H9 (cell line): ENCODE data around the gene DIAPH3. TPM values are rescaled to one million over a fixed set of nuclear protein-coding genes. Genes with fewer than 3 reads are reported as not detected.

Experiments
- DNase-seq: peaks from one replicate; pipeline ENCODE4 v3.0.0-alpha.2; 2017
- H2AFZ ChIP-seq: one replicate; pipeline ENCODE4 v1.6.1; 2013; ENCODE audit warnings: mild to moderate bottlenecking, low read length, control low read depth, moderate library complexity
- H2AK5ac ChIP-seq: 2 replicates; pipeline ENCODE4 v1.6.1; 2013; ENCODE audit warnings: low read length, control low read depth, mixed read lengths; ENCODE audit not compliant: insufficient read length
- H2BK120ac ChIP-seq: one replicate; pipeline ENCODE4 v1.6.1; 2013; ENCODE audit warnings: low read depth, mild to moderate bottlenecking, low read length, control low read depth, inconsistent platforms; ENCODE audit not compliant: poor library complexity, severe bottlenecking
- H2BK12ac ChIP-seq: 2 replicates; pipeline ENCODE4 v1.6.1; 2013; ENCODE audit warnings: low read length, control low read depth, mixed read lengths, low read depth; ENCODE audit not compliant: insufficient read length
- H2BK15ac ChIP-seq: 2 replicates; pipeline ENCODE4 v1.6.1; 2013; ENCODE audit warnings: low read depth, low read length, control low read depth
- H2BK20ac ChIP-seq: one replicate; pipeline ENCODE4 v1.6.1; 2013; ENCODE audit warnings: low read depth, mild to moderate bottlenecking, low read length, control low read depth, inconsistent platforms; ENCODE audit not compliant: poor library complexity, severe bottlenecking
- H2BK5ac ChIP-seq: 2 replicates; pipeline ENCODE4 v1.6.1; 2013; ENCODE audit warnings: low read length, control low read depth, mixed read lengths; ENCODE audit not compliant: insufficient read length
- H3K14ac ChIP-seq: 2 replicates; pipeline ENCODE4 v1.6.1; 2013; ENCODE audit warnings: low read length, control low read depth; ENCODE audit not compliant: insufficient read depth
- H3K18ac ChIP-seq: 2 replicates; pipeline ENCODE4 v1.6.1; 2013; ENCODE audit warnings: low read depth, mild to moderate bottlenecking, mixed read lengths, low read length, control low read depth; ENCODE audit not compliant: insufficient read length
- H3K23ac ChIP-seq: 2 replicates; pipeline ENCODE4 v1.6.1; 2013; ENCODE audit warnings: low read length, control low read depth, mixed read lengths, low read depth; ENCODE audit not compliant: insufficient read length
- H3K23me2 ChIP-seq: 2 replicates; pipeline ENCODE4 v1.6.1; 2013; ENCODE audit warnings: low read depth, mild to moderate bottlenecking, mixed read lengths, low read length, control low read depth; ENCODE audit not compliant: insufficient read length, poor library complexity, severe bottlenecking
- H3K27ac ChIP-seq: 2 replicates; pipeline ENCODE4 v1.5.1; 2013; ENCODE audit warnings: low read length, control low read depth, mixed read lengths, low read depth; ENCODE audit not compliant: insufficient read length
- H3K27me3 ChIP-seq: 2 replicates; pipeline ENCODE4 v1.6.1; 2013; ENCODE audit warnings: low read length, control low read depth, inconsistent platforms; ENCODE audit not compliant: insufficient read depth
- H3K4ac ChIP-seq: 2 replicates; pipeline ENCODE4 v1.6.1; 2013; ENCODE audit warnings: low read depth, mild to moderate bottlenecking, control low read depth, inconsistent platforms, low read length, moderate library complexity
- H3K4me1 ChIP-seq: 2 replicates; pipeline ENCODE4 v1.6.1; 2013; ENCODE audit warnings: low read length, control low read depth, inconsistent platforms; ENCODE audit not compliant: insufficient read depth
- H3K4me2 ChIP-seq: 2 replicates; pipeline ENCODE4 v1.6.1; 2013; ENCODE audit warnings: low read length, control low read depth, mixed read lengths; ENCODE audit not compliant: insufficient read length, insufficient read depth
- H3K56ac ChIP-seq: 2 replicates; pipeline ENCODE4 v1.6.1; 2013; ENCODE audit warnings: low read depth, mild to moderate bottlenecking, mixed read lengths, low read length, control low read depth; ENCODE audit not compliant: insufficient read length
- H3K79me1 ChIP-seq: 2 replicates; pipeline ENCODE4 v1.6.1; 2013; ENCODE audit warnings: low read depth, mild to moderate bottlenecking, moderate library complexity, low read length, control low read depth, inconsistent platforms; ENCODE audit not compliant: insufficient read depth, poor library complexity, severe bottlenecking
- H3K79me2 ChIP-seq: 2 replicates; pipeline ENCODE4 v1.6.1; 2013; ENCODE audit warnings: low read length, control low read depth, inconsistent platforms; ENCODE audit not compliant: insufficient read depth
- H3K9ac ChIP-seq: 2 replicates; pipeline ENCODE4 v1.6.1; 2013; ENCODE audit warnings: low read length, control low read depth, mixed read lengths; ENCODE audit not compliant: insufficient read length; ENCODE audit errors: extremely low read depth
- H3K9me3 ChIP-seq: one replicate; pipeline ENCODE4 v1.6.1; 2013; ENCODE audit warnings: low read depth, low read length, inconsistent platforms; ENCODE audit not compliant: control insufficient read depth
- H3T11ph ChIP-seq: one replicate; pipeline ENCODE4 v1.6.1; 2013; ENCODE audit warnings: mild to moderate bottlenecking, low read length, control low read depth, inconsistent platforms
- H4K20me1 ChIP-seq: one replicate; pipeline ENCODE4 v1.6.1; 2013; ENCODE audit not compliant: control insufficient read depth, insufficient read length, insufficient read depth
- H4K5ac ChIP-seq: 2 replicates; pipeline ENCODE4 v1.6.1; 2013; ENCODE audit warnings: low read depth, mild to moderate bottlenecking, mixed read lengths, low read length, control low read depth; ENCODE audit not compliant: insufficient read length
- H4K8ac ChIP-seq: replicated peaks from 2 replicates; pipeline ENCODE4 v1.6.1; 2013; ENCODE audit warnings: low read length, control low read depth, mixed read lengths, low read depth; ENCODE audit not compliant: insufficient read length
- H4K91ac ChIP-seq: 2 replicates; pipeline ENCODE4 v1.6.1; 2013; ENCODE audit warnings: low read depth, mild to moderate bottlenecking, moderate library complexity, mixed read lengths, low read length, control low read depth; ENCODE audit not compliant: insufficient read length
- H3K27ac Mint-ChIP-seq, 3 experiments: 2 replicates in 2 of 3; 3 replicates in 1 of 3; pipeline ENCODE4 v1.8.0; 2020 to 2021; ENCODE audit warnings: mixed read lengths in 3 of 3, mild to moderate bottlenecking in 1 of 3, moderate library complexity in 1 of 3
- H3K27me3 Mint-ChIP-seq: 2 replicates; pipeline ENCODE4 v1.8.0; 2021; ENCODE audit warnings: low read depth, mild to moderate bottlenecking, moderate library complexity, mixed read lengths
- H3K36me3 Mint-ChIP-seq, 3 experiments: 2 replicates in 2 of 3; 3 replicates in 1 of 3; pipeline ENCODE4 v1.8.0; 2020 to 2021; ENCODE audit warnings: low read depth in 3 of 3, mixed read lengths in 3 of 3; ENCODE audit not compliant: insufficient read depth in 1 of 3
- H3K4me1 Mint-ChIP-seq, 2 experiments: 2 replicates each; pipeline ENCODE4 v1.8.0; 2020; ENCODE audit warnings: mixed read lengths in 2 of 2
- H3K4me3 Mint-ChIP-seq, 2 experiments: 2 replicates in 1 of 2; 3 replicates in 1 of 2; pipeline ENCODE4 v1.8.0; 2020 to 2021; ENCODE audit warnings: mild to moderate bottlenecking in 2 of 2, mixed read lengths in 2 of 2, moderate library complexity in 1 of 2
- H3K9me3 Mint-ChIP-seq, 2 experiments: 2 replicates in 1 of 2; 3 replicates in 1 of 2; pipeline ENCODE4 v1.8.0; 2020; ENCODE audit warnings: mild to moderate bottlenecking in 2 of 2, mixed read lengths in 2 of 2, moderate library complexity in 1 of 2
- WGBS: extraction: QIAGEN DNeasy Blood & Tissue Kit; methylation state at CpG from one replicate; pipeline ENCODE4 v1.1.7; 2013; ENCODE audit warnings: missing lambda C conversion rate, low lambda C conversion rate, mixed read lengths; ENCODE audit not compliant: insufficient read length; ENCODE audit errors: extremely low coverage; 5-methylcytosine and 5-hydroxymethylcytosine counted together
- total RNA-seq: library from RNA; stranded (reverse); gene quantifications from 2 replicates; pipeline ENCODE4 v1.2.1, GENCODE V29; 2021
- TF ChIP-seq, protein P1 (sequence below): fragments of 200-600 bp; sonication (generic); conservative IDR thresholded peaks from 3 replicates; pipeline ENCODE4 v1.8.0; 2021; ENCODE audit warnings: antibody characterized with exemption, mild to moderate bottlenecking

DIAPH3 gene
- total RNA-seq, 1 experiment from 2014 or later = 23.1 TPM

DNA sequence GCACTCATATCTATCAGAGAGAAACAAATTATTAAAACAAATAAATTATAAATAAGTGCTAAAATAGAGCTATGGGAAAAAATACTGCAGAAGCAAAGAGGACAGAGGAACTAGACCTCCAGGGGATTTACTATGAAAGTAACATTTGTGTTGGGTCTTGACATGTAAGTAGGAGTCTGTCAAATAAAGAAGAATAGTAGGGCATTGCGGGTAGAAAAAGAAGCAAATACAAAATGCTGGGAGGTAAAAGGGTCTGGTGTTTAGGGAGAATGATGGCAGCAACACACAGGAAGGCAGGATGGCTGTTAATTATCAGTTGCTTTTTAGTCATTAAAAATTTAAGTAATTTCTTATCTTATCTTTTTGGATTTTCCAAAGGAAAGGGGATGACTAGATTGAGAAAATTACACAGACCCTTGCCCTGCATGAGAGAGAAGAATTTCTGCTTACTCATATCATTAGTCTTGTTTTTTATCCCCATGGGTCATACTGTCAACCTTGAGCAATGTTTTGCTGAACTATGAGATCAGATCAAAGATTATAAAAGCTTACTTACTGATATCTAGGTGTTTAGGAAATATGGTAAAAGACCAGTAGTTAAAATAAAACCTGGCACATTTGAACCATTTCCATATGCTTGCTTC, 472.7 kb downstream of the DIAPH3 start:
- H3K4ac ChIP-seq = no peak overlapping the region
- DNase-seq = no peak
- H3K56ac ChIP-seq = no peak overlapping the region
- no peak overlapping the region for H4K5ac ChIP-seq
- H2AK5ac ChIP-seq = no peak overlapping the region
- H2BK120ac ChIP-seq = no peak overlapping the region
- H3K9me3 ChIP-seq = no peaks in the 10 kb centered on the region
- no peak overlapping the region for H2BK5ac ChIP-seq
- H3K79me1 ChIP-seq = no peaks in the 10 kb centered on the region
- H3K9me3 Mint-ChIP-seq = no peaks in the 10 kb centered on the region
- H4K91ac ChIP-seq = no peak overlapping the region
- H3K27me3 ChIP-seq = no peaks in the 10 kb centered on the region
- TF ChIP-seq, protein P1, sequence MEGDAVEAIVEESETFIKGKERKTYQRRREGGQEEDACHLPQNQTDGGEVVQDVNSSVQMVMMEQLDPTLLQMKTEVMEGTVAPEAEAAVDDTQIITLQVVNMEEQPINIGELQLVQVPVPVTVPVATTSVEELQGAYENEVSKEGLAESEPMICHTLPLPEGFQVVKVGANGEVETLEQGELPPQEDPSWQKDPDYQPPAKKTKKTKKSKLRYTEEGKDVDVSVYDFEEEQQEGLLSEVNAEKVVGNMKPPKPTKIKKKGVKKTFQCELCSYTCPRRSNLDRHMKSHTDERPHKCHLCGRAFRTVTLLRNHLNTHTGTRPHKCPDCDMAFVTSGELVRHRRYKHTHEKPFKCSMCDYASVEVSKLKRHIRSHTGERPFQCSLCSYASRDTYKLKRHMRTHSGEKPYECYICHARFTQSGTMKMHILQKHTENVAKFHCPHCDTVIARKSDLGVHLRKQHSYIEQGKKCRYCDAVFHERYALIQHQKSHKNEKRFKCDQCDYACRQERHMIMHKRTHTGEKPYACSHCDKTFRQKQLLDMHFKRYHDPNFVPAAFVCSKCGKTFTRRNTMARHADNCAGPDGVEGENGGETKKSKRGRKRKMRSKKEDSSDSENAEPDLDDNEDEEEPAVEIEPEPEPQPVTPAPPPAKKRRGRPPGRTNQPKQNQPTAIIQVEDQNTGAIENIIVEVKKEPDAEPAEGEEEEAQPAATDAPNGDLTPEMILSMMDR = no peak
- H3K4me1 ChIP-seq = peaks cover 3% of the 10 kb centered on the region; the same call in 1 of the 2 replicates
- H3K9ac ChIP-seq = no peak overlapping the region
- no peak overlapping the region for H3T11ph ChIP-seq
- H3K4me3 Mint-ChIP-seq = no peak overlapping the region
- H3K27ac Mint-ChIP-seq = peak overlapping the region in 1 of 3 experiments; percentile 83; a peak in 3 of 7 replicates
- H2AFZ ChIP-seq = no peak overlapping the region
- no peak overlapping the region for H3K23ac ChIP-seq
- peaks cover 39 to 47% of the 10 kb centered on the region in 2 experiments for H3K4me1 Mint-ChIP-seq
- H4K8ac ChIP-seq = no peak overlapping the region
- H2BK12ac ChIP-seq = no peak overlapping the region
- WGBS = no CpG with 5 or more reads among the region's 1 CpG
- H3K14ac ChIP-seq = no peak overlapping the region
- H2BK15ac ChIP-seq = no peak overlapping the region
- no peak overlapping the region for H3K27ac ChIP-seq
- no peak overlapping the region for H3K4me2 ChIP-seq
- H3K36me3 Mint-ChIP-seq = no peaks in the 10 kb centered on the region
- no peaks in the 10 kb centered on the region for H3K79me2 ChIP-seq
- H2BK20ac ChIP-seq = no peak overlapping the region
- no peaks in the 10 kb centered on the region for H3K23me2 ChIP-seq
- no peaks in the 10 kb centered on the region for H4K20me1 ChIP-seq
- H3K18ac ChIP-seq = no peak overlapping the region
- H3K27me3 Mint-ChIP-seq = no peaks in the 10 kb centered on the region
